H9 (cell line): Measurements from ENCODE around the gene GATD1. TPM values are rescaled to one million over a fixed set of nuclear protein-coding genes. Genes with fewer than 3 reads are reported as not detected.

Experiments used
- DNase-seq: peaks from one replicate; pipeline ENCODE4 v3.0.0-alpha.2; 2017
- H2AFZ ChIP-seq: one replicate; pipeline ENCODE4 v1.6.1; 2013; ENCODE audit warnings: mild to moderate bottlenecking, low read length, control low read depth, moderate library complexity
- H2AK5ac ChIP-seq: 2 replicates; pipeline ENCODE4 v1.6.1; 2013; ENCODE audit warnings: low read length, control low read depth, mixed read lengths; ENCODE audit not compliant: insufficient read length
- H2BK120ac ChIP-seq: one replicate; pipeline ENCODE4 v1.6.1; 2013; ENCODE audit warnings: low read depth, mild to moderate bottlenecking, low read length, control low read depth, inconsistent platforms; ENCODE audit not compliant: poor library complexity, severe bottlenecking
- H2BK12ac ChIP-seq: 2 replicates; pipeline ENCODE4 v1.6.1; 2013; ENCODE audit warnings: low read length, control low read depth, mixed read lengths, low read depth; ENCODE audit not compliant: insufficient read length
- H2BK15ac ChIP-seq: 2 replicates; pipeline ENCODE4 v1.6.1; 2013; ENCODE audit warnings: low read depth, low read length, control low read depth
- H2BK20ac ChIP-seq: one replicate; pipeline ENCODE4 v1.6.1; 2013; ENCODE audit warnings: low read depth, mild to moderate bottlenecking, low read length, control low read depth, inconsistent platforms; ENCODE audit not compliant: poor library complexity, severe bottlenecking
- H2BK5ac ChIP-seq: 2 replicates; pipeline ENCODE4 v1.6.1; 2013; ENCODE audit warnings: low read length, control low read depth, mixed read lengths; ENCODE audit not compliant: insufficient read length
- H3K14ac ChIP-seq: 2 replicates; pipeline ENCODE4 v1.6.1; 2013; ENCODE audit warnings: low read length, control low read depth; ENCODE audit not compliant: insufficient read depth
- H3K18ac ChIP-seq: 2 replicates; pipeline ENCODE4 v1.6.1; 2013; ENCODE audit warnings: low read depth, mild to moderate bottlenecking, mixed read lengths, low read length, control low read depth; ENCODE audit not compliant: insufficient read length
- H3K23ac ChIP-seq: 2 replicates; pipeline ENCODE4 v1.6.1; 2013; ENCODE audit warnings: low read length, control low read depth, mixed read lengths, low read depth; ENCODE audit not compliant: insufficient read length
- H3K23me2 ChIP-seq: 2 replicates; pipeline ENCODE4 v1.6.1; 2013; ENCODE audit warnings: low read depth, mild to moderate bottlenecking, mixed read lengths, low read length, control low read depth; ENCODE audit not compliant: insufficient read length, poor library complexity, severe bottlenecking
- H3K27ac ChIP-seq: 2 replicates; pipeline ENCODE4 v1.5.1; 2013; ENCODE audit warnings: low read length, control low read depth, mixed read lengths, low read depth; ENCODE audit not compliant: insufficient read length
- H3K27me3 ChIP-seq: 2 replicates; pipeline ENCODE4 v1.6.1; 2013; ENCODE audit warnings: low read length, control low read depth, inconsistent platforms; ENCODE audit not compliant: insufficient read depth
- H3K4ac ChIP-seq: 2 replicates; pipeline ENCODE4 v1.6.1; 2013; ENCODE audit warnings: low read depth, mild to moderate bottlenecking, control low read depth, inconsistent platforms, low read length, moderate library complexity
- H3K4me1 ChIP-seq: 2 replicates; pipeline ENCODE4 v1.6.1; 2013; ENCODE audit warnings: low read length, control low read depth, inconsistent platforms; ENCODE audit not compliant: insufficient read depth
- H3K4me2 ChIP-seq: 2 replicates; pipeline ENCODE4 v1.6.1; 2013; ENCODE audit warnings: low read length, control low read depth, mixed read lengths; ENCODE audit not compliant: insufficient read length, insufficient read depth
- H3K56ac ChIP-seq: 2 replicates; pipeline ENCODE4 v1.6.1; 2013; ENCODE audit warnings: low read depth, mild to moderate bottlenecking, mixed read lengths, low read length, control low read depth; ENCODE audit not compliant: insufficient read length
- H3K79me1 ChIP-seq: 2 replicates; pipeline ENCODE4 v1.6.1; 2013; ENCODE audit warnings: low read depth, mild to moderate bottlenecking, moderate library complexity, low read length, control low read depth, inconsistent platforms; ENCODE audit not compliant: insufficient read depth, poor library complexity, severe bottlenecking
- H3K79me2 ChIP-seq: 2 replicates; pipeline ENCODE4 v1.6.1; 2013; ENCODE audit warnings: low read length, control low read depth, inconsistent platforms; ENCODE audit not compliant: insufficient read depth
- H3K9ac ChIP-seq: 2 replicates; pipeline ENCODE4 v1.6.1; 2013; ENCODE audit warnings: low read length, control low read depth, mixed read lengths; ENCODE audit not compliant: insufficient read length; ENCODE audit errors: extremely low read depth
- H3K9me3 ChIP-seq: one replicate; pipeline ENCODE4 v1.6.1; 2013; ENCODE audit warnings: low read depth, low read length, inconsistent platforms; ENCODE audit not compliant: control insufficient read depth
- H3T11ph ChIP-seq: one replicate; pipeline ENCODE4 v1.6.1; 2013; ENCODE audit warnings: mild to moderate bottlenecking, low read length, control low read depth, inconsistent platforms
- H4K20me1 ChIP-seq: one replicate; pipeline ENCODE4 v1.6.1; 2013; ENCODE audit not compliant: control insufficient read depth, insufficient read length, insufficient read depth
- H4K5ac ChIP-seq: 2 replicates; pipeline ENCODE4 v1.6.1; 2013; ENCODE audit warnings: low read depth, mild to moderate bottlenecking, mixed read lengths, low read length, control low read depth; ENCODE audit not compliant: insufficient read length
- H4K8ac ChIP-seq: replicated peaks from 2 replicates; pipeline ENCODE4 v1.6.1; 2013; ENCODE audit warnings: low read length, control low read depth, mixed read lengths, low read depth; ENCODE audit not compliant: insufficient read length
- H4K91ac ChIP-seq: 2 replicates; pipeline ENCODE4 v1.6.1; 2013; ENCODE audit warnings: low read depth, mild to moderate bottlenecking, moderate library complexity, mixed read lengths, low read length, control low read depth; ENCODE audit not compliant: insufficient read length
- H3K27ac Mint-ChIP-seq, 3 experiments: 2 replicates in 2 of 3; 3 replicates in 1 of 3; pipeline ENCODE4 v1.8.0; 2020 to 2021; ENCODE audit warnings: mixed read lengths in 3 of 3, mild to moderate bottlenecking in 1 of 3, moderate library complexity in 1 of 3
- H3K27me3 Mint-ChIP-seq: 2 replicates; pipeline ENCODE4 v1.8.0; 2021; ENCODE audit warnings: low read depth, mild to moderate bottlenecking, moderate library complexity, mixed read lengths
- H3K36me3 Mint-ChIP-seq, 3 experiments: 2 replicates in 2 of 3; 3 replicates in 1 of 3; pipeline ENCODE4 v1.8.0; 2020 to 2021; ENCODE audit warnings: low read depth in 3 of 3, mixed read lengths in 3 of 3; ENCODE audit not compliant: insufficient read depth in 1 of 3
- H3K4me1 Mint-ChIP-seq, 2 experiments: 2 replicates each; pipeline ENCODE4 v1.8.0; 2020; ENCODE audit warnings: mixed read lengths in 2 of 2
- H3K4me3 Mint-ChIP-seq, 2 experiments: 2 replicates in 1 of 2; 3 replicates in 1 of 2; pipeline ENCODE4 v1.8.0; 2020 to 2021; ENCODE audit warnings: mild to moderate bottlenecking in 2 of 2, mixed read lengths in 2 of 2, moderate library complexity in 1 of 2
- H3K9me3 Mint-ChIP-seq, 2 experiments: 2 replicates in 1 of 2; 3 replicates in 1 of 2; pipeline ENCODE4 v1.8.0; 2020; ENCODE audit warnings: mild to moderate bottlenecking in 2 of 2, mixed read lengths in 2 of 2, moderate library complexity in 1 of 2
- WGBS: extraction: QIAGEN DNeasy Blood & Tissue Kit; methylation state at CpG from one replicate; pipeline ENCODE4 v1.1.7; 2013; ENCODE audit warnings: missing lambda C conversion rate, low lambda C conversion rate, mixed read lengths; ENCODE audit not compliant: insufficient read length; ENCODE audit errors: extremely low coverage; 5-methylcytosine and 5-hydroxymethylcytosine counted together
- total RNA-seq: library from RNA; stranded (reverse); gene quantifications from 2 replicates; pipeline ENCODE4 v1.2.1, GENCODE V29; 2021
- TF ChIP-seq, protein P1 (sequence below): fragments of 200-600 bp; sonication (generic); conservative IDR thresholded peaks from 3 replicates; pipeline ENCODE4 v1.8.0; 2021; ENCODE audit warnings: antibody characterized with exemption, mild to moderate bottlenecking

Gene GATD1
- total RNA-seq, 1 experiment from 2014 or later = 60.0 TPM

DNA sequence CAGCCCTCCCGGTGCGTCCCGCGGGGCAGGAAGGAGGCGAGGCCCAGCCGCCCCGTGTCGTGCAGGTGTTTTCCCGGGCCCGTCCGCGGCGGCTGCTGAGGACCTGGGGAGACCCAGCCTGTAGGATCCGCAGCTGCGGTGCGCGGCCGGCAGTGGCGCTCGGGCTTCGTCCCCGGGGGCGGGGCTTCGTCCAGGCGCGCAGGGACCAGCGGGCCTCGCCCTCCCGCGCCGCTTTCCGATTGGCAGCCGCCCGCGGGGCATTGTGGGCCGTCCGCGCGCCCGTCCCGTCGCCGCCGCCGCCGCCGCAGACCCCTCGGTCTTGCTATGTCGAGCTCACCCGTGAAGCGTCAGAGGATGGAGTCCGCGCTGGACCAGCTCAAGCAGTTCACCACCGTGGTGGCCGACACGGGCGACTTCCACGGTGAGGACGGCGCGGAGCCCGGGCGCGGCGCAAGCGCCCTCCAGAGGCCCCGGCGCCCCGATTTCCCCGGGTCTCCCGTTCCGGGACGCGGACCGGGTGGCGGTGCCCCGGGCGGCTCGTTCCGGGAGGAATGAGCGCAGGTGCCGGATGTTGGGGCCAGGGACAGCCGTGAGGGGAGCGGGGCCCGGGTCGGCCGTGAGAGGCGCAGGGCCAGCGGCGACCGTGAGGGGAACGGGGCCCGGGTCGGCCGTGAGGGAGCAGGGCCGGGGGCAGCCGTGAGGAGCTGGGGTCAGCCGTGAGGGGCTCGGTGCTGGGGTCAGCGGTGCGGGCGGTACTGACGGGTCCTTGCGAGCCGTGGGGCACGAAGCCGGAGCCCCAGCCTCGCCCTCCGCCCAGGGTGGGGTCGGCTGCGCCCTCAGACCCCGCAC lies 29.9 kb downstream of the GATD1 start, which contains the start of gene TALDO1:
TALDO1 (plus strand) TSS at position 307 of the 849 bp plus-strand sequence; CDS start at position 325, 18 bp downstream.
- Mint-ChIP-seq H3K27ac (peak within 1 kb of the TSS; percentile 97 to 98 (median 98)), H3K36me3 (peaks cover 7 to 18% (median 10%) of the 10 kb centered on the region in 3 experiments), H3K27me3 (no peaks in the 10 kb centered on the region), H3K4me1 (peaks cover 24 to 37% of the 10 kb centered on the region in 2 experiments), H3K4me3 (peak within 1 kb of the TSS; percentile 83 to 92), H3K9me3 (no peaks in the 10 kb centered on the region)
- Histone ChIP-seq H4K91ac (peak within 1 kb of the TSS; percentile 28), H3T11ph (no peak within 1 kb of the TSS), H3K79me2 (peaks cover 37% of the 10 kb centered on the region), H3K56ac (no peak within 1 kb of the TSS), H3K23me2 (peaks cover 10% of the 10 kb centered on the region), H2BK12ac (no peak within 1 kb of the TSS), H2BK5ac (no peak within 1 kb of the TSS), H3K23ac (no peak within 1 kb of the TSS), H2BK15ac (no peak within 1 kb of the TSS; the same call in 1 of the 2 replicates), H3K4me2 (peak within 1 kb of the TSS; percentile 98), H4K8ac (no peak within 1 kb of the TSS), H2AK5ac (no peak within 1 kb of the TSS), H3K14ac (peak within 1 kb of the TSS; percentile 95), H3K4me1 (no peaks in the 10 kb centered on the region; the same call in 1 of the 2 replicates), H2BK120ac (no peak within 1 kb of the TSS), H3K9me3 (no peaks in the 10 kb centered on the region), H2AFZ (no peak within 1 kb of the TSS), H3K4ac (no peak within 1 kb of the TSS; the same call in 1 of the 2 replicates), H3K18ac (peak within 1 kb of the TSS; percentile 73), H4K5ac (no peak within 1 kb of the TSS), H3K79me1 (peaks cover 8% of the 10 kb centered on the region), H3K27me3 (no peaks in the 10 kb centered on the region), H3K9ac (peak within 1 kb of the TSS; percentile 92), H3K27ac (peak within 1 kb of the TSS; percentile 50), H2BK20ac (no peak within 1 kb of the TSS), H4K20me1 (no peaks in the 10 kb centered on the region)
- TF ChIP-seq, protein P1, sequence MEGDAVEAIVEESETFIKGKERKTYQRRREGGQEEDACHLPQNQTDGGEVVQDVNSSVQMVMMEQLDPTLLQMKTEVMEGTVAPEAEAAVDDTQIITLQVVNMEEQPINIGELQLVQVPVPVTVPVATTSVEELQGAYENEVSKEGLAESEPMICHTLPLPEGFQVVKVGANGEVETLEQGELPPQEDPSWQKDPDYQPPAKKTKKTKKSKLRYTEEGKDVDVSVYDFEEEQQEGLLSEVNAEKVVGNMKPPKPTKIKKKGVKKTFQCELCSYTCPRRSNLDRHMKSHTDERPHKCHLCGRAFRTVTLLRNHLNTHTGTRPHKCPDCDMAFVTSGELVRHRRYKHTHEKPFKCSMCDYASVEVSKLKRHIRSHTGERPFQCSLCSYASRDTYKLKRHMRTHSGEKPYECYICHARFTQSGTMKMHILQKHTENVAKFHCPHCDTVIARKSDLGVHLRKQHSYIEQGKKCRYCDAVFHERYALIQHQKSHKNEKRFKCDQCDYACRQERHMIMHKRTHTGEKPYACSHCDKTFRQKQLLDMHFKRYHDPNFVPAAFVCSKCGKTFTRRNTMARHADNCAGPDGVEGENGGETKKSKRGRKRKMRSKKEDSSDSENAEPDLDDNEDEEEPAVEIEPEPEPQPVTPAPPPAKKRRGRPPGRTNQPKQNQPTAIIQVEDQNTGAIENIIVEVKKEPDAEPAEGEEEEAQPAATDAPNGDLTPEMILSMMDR = 0 out of 3 replicates have a peak, but pooled peaks have one; percentile 16
- no CpG with 5 or more reads among the region's 112 CpGs for WGBS
- DNase-seq = peak; percentile 93
